ENCODE measurements around the gene LRR1. TPM values are rescaled to one million over a fixed set of nuclear protein-coding genes. Genes with fewer than 3 reads are reported as not detected.
"Not testable (repeated sequence)": the region's sequence is repeated elsewhere in the genome, so short reads cannot be mapped to it uniquely, and the experiment has no call there.

The LRR1 gene
- polyA plus RNA-seq, 1 experiment, result 8.6 TPM

GRCh38 chr14:49582113-49582977 lies 16.4 kb upstream of the LRR1 start:
- no peaks in the 10 kb centered on the region for H3K27me3 ChIP-seq (ENCODE audit: control insufficient read depth, insufficient read depth, low read length)
- no peak for DNase-seq (ENCODE audit: low read depth)
- TF ChIP-seq, protein P1, sequence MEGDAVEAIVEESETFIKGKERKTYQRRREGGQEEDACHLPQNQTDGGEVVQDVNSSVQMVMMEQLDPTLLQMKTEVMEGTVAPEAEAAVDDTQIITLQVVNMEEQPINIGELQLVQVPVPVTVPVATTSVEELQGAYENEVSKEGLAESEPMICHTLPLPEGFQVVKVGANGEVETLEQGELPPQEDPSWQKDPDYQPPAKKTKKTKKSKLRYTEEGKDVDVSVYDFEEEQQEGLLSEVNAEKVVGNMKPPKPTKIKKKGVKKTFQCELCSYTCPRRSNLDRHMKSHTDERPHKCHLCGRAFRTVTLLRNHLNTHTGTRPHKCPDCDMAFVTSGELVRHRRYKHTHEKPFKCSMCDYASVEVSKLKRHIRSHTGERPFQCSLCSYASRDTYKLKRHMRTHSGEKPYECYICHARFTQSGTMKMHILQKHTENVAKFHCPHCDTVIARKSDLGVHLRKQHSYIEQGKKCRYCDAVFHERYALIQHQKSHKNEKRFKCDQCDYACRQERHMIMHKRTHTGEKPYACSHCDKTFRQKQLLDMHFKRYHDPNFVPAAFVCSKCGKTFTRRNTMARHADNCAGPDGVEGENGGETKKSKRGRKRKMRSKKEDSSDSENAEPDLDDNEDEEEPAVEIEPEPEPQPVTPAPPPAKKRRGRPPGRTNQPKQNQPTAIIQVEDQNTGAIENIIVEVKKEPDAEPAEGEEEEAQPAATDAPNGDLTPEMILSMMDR (IDR thresholded peaks at IDR 0.05; ENCODE audit: insufficient read depth, low read depth, low read length), result no peak
- ChIA-PET POLR2A (no interaction called here), CTCF (interaction anchor here (0.9 kb wide), 1 partner anchor 17 kb away, joined by 3 read pairs; the partner anchor contains the start of gene LRR1)
- peaks cover 10% of the 10 kb centered on the region for H3K36me3 ChIP-seq (ENCODE audit: control insufficient read depth, insufficient read depth, low read length)
- H3K4me3 ChIP-seq (ENCODE audit: low read depth, low read length), result no peak overlapping the region

- Histone ChIP-seq H3K36me3 (ENCODE audit: control insufficient read depth, insufficient read depth, low read length) (peaks cover 8% of the 10 kb centered on the region), H3K27me3 (ENCODE audit: control insufficient read depth, insufficient read depth, low read length) (no peaks in the 10 kb centered on the region), H3K4me3 (ENCODE audit: low read depth, low read length) (no peak overlapping the region)
- POLR2A ChIA-PET, result no interaction called here
- no peak for DNase-seq (ENCODE audit: low read depth)
- TF ChIP-seq, protein P1 (IDR thresholded peaks at IDR 0.05; ENCODE audit: insufficient read depth, low read depth, low read length), result no peak
- CTCF ChIA-PET, result interaction anchor here (0.9 kb wide), 1 partner anchor 15 kb away, joined by 3 read pairs; the partner anchor contains the start of gene LRR1
Measured at GRCh38 chr14:49583629-49584028, 15.1 kb upstream of the LRR1 start.

- Histone ChIP-seq H3K27me3 (ENCODE audit: control insufficient read depth, insufficient read depth, low read length) (no peaks in the 10 kb centered on the region), H3K4me3 (ENCODE audit: low read depth, low read length) (no peak overlapping the region), H3K36me3 (ENCODE audit: control insufficient read depth, insufficient read depth, low read length) (peaks cover 8% of the 10 kb centered on the region)
- CTCF ChIA-PET, result no interaction called here
- DNase-seq (ENCODE audit: low read depth), result no peak
- TF ChIP-seq, protein P1 (IDR thresholded peaks at IDR 0.05; ENCODE audit: insufficient read depth, low read depth, low read length), result no peak
- POLR2A ChIA-PET, result no interaction called here
Measured at GRCh38 chr14:49584058-49584457, 14.7 kb upstream of the LRR1 start.

DNA sequence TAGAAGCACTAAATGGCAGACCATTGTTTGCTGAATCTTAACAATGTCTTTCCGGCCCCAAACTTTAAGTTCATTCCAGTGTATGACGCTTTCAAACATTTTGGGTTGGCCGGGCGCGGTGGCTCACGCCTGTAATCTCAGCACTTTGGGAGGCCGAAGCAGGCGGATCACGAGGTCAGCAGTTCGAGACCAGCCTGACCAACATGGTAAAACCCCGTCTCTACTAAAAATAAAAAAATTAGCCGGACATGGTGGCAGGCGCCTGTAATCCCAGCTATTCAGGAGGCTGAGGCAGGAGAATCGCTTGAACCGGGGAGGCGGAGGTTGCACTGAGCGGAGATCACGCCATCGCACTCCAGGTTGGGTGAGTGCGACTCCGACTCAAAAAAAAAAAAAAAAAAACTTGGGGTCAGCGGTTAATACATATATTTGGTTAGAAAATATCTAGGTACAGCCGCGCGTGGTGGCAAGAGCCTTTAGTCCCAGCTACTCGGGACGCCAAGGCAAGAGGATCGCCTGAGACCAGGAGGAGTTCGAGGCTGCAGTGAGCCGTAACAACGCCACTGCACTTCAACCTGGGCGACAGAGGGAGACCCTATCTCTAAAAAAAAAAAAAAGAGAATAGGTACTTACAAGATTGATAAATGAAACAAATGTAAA lies 13.6 kb upstream of the LRR1 start:
- POLR2A ChIA-PET; DNase-seq (ENCODE audit: low read depth); H3K27me3 ChIP-seq (ENCODE audit: control insufficient read depth, insufficient read depth, low read length); H3K36me3 ChIP-seq (ENCODE audit: control insufficient read depth, insufficient read depth, low read length): not testable (repeated sequence)
- CTCF ChIA-PET, result interaction anchor here (0.8 to 1.2 kb wide), 3 partner anchors 10 to 64 kb away, joined by 3 to 4 read pairs (median 3); no protein-coding TSS in a partner anchor
- peak overlapping the region; percentile 90 for H3K4me3 ChIP-seq (ENCODE audit: low read depth, low read length)

DNA sequence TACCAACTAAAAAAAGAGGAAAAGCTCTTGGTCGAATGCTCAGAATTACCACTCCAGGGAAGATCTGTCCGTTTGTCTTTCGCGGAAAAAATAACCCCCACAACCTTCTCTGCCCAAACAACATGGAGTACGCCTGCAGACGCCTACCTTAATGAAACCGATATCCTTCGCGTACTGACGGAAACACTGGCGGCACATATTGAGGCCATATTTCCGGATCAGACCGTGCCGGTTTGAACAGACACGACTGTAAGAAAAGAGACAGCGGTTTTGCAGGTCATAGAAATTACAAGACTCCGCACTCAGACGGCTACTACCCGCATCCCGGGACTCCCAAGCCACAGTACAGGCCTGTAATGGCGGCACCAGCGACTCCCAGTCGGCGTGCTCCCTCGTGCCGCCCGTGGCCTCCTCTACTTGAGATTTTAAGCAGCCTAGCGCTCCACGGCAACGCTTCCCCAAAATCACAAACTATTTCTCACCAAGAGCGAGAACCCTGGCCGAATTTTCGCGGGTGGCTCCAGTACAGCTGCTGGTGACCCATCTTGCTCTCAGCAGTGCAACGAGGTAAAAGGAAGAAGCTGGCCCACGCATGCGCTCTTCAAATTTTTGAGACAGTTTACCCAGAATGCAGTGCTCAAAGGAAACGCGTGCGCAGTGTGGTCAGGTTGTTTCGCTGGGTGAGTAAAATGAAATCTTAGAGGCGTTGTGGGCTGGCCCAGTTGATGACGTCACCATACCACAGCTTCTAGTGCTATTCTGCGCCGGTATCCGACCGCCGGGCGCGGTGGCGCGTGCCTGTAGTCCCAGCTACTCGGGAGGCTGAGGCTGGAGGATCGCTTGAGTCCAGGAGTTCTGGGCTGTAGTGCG lies 12.7 kb upstream of the LRR1 start, which contains the start of gene RPS29:
TSS of gene RPS29 (minus strand) at position 578 of the 870 bp plus-strand sequence. CDS start at position 544, 34 bp downstream.
- CTCF ChIA-PET, result interaction anchor here (0.6 to 2.5 kb wide), 16 partner anchors 9 to 526 kb away, joined by 3 to 19 read pairs (median 4); partner anchors contain the start of genes LRR1, MGAT2 and RPL36AL
- H3K4me3 ChIP-seq (ENCODE audit: low read depth, low read length), result peak within 1 kb of the TSS; percentile 90
- peaks cover 8% of the 10 kb centered on the region for H3K36me3 ChIP-seq (ENCODE audit: control insufficient read depth, insufficient read depth, low read length)
- TF ChIP-seq, protein P1 (IDR thresholded peaks at IDR 0.05; ENCODE audit: insufficient read depth, low read depth, low read length), result no peak
- POLR2A ChIA-PET, result interaction anchor here (0.6 to 1.3 kb wide), 2 partner anchors 9 to 13 kb away, joined by 3 to 4 read pairs; partner anchors contain the start of gene LRR1
- no peaks in the 10 kb centered on the region for H3K27me3 ChIP-seq (ENCODE audit: control insufficient read depth, insufficient read depth, low read length)
- peak; percentile 97 for DNase-seq (ENCODE audit: low read depth)

Measured in BJ (cell line).